NCI-H2196 treated with DMSO at 0.1 percent for 48 hours (cell line): Measurements from ENCODE around the gene RTP1.
"Not testable (repeated sequence)": the region's sequence is repeated elsewhere in the genome, so short reads cannot be mapped to it uniquely, and the experiment has no call there.

Source experiments
- DNase-seq: peaks from one replicate; lab custom pipeline; 2025; ENCODE audit not compliant: unreplicated experiment; lab: John Stamatoyannopoulos, UW

RTP1 gene, protein sequence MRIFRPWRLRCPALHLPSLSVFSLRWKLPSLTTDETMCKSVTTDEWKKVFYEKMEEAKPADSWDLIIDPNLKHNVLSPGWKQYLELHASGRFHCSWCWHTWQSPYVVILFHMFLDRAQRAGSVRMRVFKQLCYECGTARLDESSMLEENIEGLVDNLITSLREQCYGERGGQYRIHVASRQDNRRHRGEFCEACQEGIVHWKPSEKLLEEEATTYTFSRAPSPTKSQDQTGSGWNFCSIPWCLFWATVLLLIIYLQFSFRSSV

DNA sequence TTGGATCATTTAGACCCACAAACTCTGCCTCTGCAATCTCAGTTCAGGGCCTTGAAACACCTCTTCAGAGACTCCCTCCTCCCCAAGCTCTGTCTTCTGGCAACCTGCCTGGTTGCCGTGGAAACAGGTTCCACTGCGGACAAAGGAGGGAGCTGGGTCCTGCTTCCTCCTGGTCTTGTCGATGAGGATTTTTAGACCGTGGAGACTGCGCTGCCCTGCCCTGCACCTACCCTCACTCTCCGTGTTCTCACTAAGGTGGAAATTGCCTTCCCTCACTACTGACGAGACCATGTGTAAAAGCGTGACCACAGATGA is at the start of gene RTP1:
Gene RTP1 (plus strand): TSS at position 152 of the 315 bp plus-strand sequence. CDS start 30 bp downstream, at position 182.
- peak; percentile 38 for DNase-seq

DNA sequence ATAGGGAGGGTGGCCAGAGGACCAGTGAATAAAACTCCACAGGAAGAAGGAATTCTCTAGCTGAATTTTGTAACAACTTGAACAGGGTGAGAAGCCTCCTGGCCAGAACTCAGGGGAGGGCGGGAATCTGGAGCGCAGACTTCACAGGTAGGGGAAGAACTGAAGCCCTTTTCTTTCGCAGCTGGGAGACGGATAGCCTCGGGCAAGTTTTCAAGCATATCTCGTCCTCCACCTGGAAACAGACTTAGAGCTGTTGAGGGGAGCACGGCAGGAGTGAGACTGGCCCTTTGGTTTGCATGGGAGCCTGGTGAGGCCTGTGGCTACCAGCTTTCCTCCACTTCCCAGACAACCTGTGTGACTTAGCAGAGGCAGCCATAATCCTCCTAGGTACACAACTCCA is 47.1 kb upstream of the RTP1 start:
- DNase-seq, result no peak

DNA sequence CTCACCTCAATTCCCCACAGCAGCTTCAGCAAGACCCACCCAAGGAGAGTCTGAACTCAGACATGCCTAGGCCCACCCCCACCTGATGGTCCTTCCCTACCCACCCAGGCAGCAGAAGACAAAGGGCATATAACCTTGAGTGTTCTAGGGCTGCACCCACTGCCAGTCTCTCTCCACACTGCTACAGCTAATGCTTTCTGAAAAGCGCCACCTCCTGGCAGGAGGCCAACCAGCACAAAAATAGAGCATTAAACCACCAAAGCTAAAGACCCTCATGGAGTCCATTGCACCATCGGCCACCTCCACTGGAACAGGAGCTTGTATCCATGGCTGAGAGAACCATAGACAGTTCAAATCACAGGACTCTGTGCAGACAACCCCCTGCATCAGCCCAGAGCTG is 46.7 kb upstream of the RTP1 start:
- DNase-seq, result no peak

DNA sequence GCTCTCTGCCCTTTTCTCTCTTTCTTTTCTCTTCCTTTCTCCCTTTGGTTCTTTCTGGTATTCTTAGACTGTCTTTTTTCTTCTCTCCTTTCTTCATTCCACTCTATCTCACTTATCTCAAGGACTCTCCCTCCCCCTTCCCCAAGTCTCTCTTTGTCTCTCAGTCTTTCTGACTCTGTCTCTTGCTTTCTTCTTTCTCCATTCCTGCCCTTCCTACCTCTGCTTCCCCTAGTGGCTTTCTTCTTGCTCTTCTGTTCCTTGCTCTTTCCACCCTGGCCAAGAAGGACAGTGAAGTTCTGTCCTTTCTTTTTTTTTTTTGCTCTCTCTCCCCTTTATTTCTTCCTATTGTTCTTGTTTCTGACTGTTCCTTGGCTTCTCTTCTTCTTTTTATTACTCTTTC is 35.7 kb upstream of the RTP1 start:
- DNase-seq, result no peak

DNA sequence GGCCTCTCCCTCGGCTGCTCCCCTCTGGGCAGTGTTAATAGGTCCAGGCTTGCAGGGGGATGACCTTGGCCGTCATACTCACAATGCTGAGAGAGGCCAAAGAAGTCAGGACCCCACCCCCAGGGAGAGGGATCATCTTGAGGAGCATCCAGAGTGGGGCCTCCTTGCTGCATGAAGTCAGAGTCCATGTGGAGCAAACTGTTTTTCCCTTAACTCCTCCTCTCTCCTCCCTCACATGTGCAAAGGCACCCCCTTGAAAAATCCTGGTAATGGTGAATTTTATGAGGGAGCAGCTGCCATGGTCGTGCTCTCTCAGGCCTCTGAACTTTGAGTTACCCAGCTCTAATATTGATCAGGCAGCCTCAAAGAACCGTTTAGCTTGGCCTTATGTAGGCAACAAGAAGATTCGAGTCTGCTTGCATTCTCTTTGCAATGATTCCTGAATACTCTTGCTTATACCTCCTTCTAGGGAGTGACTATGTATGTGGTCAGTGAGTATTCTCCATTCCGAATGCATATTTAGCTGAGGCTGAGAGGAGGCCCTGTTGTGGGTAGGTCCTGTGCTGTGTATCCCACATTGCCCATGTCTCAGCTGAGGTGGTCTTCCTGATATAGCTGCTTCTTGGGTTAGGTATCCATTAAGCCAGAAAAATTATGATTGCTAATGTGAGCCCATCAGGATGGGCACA is 34.9 kb upstream of the RTP1 start:
- DNase-seq, result no peak

DNA sequence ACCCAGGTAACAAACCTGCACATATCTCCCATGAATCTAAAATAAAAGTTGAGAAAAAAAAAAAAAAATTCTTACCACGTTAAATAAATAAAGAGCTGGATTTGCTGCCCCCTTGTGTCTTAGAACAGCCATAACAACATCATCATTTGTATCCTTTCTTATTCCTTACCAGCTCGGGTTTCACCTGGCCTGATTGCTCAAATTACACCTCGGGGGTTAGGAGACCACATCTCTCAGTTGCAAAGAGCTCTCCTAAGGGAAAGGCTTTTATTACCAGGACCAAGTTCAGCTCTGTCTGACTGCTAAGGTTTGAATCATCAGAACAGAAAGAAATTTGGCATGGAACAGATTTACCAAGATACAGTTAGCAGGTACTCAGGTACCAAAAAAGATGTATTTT is 32.1 kb upstream of the RTP1 start:
- peak; percentile 95 for DNase-seq

DNA sequence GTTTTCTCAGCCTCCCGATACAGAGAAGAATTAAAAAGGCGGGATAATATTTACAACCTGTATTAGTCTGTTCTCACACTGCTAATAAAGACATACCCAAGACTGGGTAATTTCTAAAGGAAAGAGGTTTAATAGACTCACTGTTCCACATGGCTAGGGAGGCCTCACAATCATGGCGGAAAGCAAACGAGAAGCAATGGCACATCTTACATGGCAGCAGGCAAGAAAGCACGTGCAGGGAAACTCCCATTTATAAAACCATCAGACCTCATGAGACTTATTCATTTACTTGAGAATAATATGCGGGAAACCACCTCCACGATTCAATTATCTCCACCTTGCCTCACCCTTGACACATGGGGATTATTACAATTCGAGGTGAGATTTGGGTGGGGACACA is 30.5 kb upstream of the RTP1 start:
- no peak for DNase-seq

DNA sequence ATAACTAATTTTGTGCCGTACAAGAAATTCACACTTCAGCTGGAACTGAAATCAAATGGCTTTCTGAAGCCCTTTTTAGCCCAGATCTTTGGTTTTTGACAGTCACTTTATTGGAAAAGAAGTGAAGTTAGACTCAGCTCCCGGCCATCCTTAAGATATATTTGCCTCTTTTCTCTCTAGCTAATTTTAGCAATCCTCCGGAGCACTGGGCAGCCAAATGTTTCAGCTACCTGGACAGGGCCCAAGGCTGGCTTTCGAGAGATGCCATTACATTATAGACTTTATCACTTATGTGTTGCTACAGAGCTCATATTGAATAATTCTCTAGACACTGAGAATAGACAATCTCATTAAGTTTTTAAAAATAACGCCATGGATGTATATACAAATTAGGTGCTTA is 29.5 kb upstream of the RTP1 start:
- no peak for DNase-seq

DNA sequence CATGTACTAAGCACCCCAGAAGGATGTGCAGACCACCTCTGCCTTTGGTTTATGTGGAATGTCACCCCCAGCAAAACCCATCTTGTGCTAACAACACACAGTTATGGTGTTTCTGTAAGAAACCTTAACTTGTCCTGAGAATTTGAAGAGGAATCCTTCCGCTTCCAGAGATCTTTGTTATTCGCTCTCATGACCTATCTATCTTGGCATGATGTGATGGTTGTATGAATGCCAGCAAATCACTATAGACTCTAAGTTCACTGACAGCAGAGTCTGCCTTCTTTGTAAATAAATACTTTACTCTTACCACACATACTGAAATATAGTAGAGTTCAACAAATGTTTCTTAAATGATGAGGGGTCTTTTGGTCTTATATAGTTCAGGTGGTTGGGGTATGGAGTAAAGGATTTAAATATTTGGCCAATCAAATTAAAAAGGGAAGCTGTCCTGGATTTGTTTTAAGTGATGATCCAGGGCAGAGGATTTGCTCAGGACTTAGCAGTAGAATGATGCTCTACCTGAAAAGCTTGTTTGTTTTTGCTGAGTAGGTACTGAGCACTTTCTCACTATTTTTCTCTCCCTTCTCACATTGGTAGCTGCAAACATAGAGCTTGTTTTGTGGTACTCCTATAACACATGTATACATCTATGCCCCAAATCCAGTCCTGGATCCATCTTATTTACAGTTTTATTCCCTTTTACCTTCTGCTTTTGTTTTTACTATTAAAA is 27.9 kb upstream of the RTP1 start:
- no peak for DNase-seq

DNA sequence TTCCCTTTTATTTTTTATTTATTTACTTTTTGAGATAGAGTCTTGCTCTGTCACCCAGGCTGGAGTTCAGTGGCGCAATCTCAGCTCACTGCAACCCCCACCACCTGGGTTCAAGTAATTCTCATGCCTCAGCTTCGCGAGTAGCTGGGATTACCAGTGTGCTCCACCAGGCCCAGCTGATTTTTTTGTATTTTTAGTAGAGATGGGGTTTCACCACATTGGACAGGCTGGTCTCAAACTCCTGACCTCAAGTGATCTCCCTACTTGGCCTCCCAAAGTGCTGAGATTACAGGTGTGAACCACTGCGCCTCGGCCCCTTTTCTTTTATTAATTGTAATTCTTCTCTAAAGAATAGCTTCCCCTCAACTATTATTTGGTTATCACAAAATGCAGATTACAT is 26.4 kb upstream of the RTP1 start:
- not testable (repeated sequence) for DNase-seq

DNA sequence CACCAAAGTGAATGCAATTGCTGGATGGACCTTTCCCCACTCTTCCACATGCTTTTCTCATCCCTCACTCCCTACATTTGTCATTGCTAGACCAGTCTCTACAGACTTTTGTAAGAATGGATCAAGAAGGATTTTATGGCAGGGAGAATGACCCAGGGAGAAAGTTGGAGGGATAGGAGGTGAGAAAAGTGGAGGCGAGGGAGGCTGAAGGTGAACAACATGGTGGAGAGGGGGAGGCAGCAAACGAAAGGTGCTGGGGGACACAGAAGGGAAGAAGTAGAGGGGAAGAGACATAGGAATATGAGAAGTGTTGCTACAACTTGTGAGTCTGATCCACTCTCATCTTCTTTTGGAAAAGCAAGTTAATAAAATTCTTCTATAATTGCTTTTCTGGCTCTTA is 24.4 kb upstream of the RTP1 start:
- DNase-seq, result no peak

DNA sequence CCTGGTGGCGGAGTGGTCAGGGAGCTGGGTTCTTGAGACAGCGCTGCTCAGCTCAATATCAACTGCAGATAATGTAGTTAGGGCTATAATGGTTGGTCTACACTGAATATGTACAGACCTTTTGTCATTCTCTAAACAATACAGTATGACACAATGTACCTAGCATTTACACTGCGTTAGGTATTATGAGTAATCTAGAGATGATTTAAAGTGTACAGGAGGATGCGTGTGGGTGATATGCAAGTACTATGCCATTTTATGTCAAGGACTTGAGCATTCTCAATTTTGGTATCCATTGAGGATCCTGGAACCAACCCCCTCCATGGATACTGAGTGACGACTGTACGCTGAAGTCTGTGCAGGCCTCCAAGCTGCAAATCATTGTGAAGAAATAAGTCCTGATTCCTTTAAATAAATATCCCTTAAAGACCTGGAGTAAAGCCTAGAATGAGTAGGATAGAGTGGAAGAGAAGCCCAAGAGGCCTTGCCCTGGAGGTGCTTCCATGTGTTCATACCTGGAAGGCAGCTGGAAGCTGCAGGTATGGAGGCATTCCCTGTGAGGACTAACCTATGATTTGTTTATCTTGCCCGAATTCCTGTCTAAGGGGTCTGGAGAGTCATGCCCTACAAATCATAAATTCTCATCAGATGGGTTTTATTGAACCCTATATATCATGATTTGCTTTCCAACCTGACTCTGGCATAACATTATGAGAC is 15.7 kb upstream of the RTP1 start:
- no peak for DNase-seq

DNA sequence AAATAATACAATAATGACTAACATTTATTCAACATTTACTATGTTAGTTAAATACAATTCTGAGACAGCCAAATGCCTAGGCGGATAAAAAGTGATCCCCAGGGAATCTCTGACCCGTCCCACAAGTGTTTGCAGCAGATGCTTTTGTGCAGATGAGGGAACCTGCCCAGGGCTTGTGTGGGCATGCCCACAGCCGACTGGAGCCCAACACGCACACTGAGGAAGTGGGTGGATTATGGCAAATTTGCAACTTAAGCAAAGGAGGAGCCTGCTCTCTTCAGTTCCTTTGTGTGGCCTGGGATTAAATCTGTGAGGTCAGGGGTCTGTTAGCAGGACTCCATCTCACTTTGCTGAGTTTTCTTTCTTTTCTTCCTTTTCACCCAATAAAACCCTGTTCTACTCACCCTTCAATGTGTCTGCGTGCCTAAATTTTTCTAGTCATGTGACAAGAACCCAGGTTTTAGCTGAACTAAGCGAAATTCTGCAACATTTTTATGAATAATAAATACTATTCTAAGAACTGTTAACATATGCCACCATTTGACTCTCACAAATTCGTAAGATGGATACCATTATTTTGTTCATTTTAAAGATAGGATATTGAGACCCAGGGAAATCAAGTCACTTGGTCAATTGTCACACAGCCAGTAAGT is 13.9 kb upstream of the RTP1 start:
- no peak for DNase-seq

DNA sequence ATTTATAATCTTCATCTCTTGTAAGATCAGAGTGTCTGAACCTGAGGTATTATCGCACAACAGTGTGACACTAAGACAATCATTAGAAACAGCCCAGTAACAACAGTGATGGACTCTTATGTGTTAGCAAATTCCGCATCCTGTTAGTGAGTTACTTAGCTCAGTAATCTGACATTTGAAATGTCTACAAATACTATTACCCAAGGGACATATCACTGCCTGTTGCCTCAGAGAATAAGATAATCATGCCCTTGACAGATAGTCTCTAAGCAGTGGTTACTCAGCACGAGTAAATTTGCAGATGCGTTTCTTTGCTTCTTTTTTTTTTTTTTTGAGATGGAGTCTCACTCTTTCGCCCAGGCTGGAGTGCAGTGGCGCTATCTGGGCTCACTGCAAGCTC is 13.4 kb upstream of the RTP1 start:
- no peak for DNase-seq

DNA sequence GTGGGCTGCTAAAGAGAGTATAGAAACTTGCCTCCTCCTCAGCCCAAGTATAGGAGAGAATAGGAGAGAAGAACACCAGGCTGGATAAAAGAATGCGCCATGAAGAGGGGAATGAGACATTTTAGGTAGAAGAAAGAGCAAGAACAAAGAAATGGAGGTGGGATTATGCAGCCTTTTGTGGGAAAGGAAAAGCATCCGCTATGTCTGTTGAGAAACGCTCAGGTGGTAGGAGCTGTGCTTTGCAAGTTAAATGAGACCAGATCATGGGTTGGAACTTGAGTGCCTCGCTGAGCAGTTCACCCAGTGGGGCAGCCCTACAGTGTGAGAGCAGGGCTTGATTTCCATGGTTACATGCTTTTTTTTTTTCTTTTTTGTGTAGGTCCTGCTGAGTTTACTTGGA is 11.5 kb upstream of the RTP1 start:
- DNase-seq, result no peak

DNA sequence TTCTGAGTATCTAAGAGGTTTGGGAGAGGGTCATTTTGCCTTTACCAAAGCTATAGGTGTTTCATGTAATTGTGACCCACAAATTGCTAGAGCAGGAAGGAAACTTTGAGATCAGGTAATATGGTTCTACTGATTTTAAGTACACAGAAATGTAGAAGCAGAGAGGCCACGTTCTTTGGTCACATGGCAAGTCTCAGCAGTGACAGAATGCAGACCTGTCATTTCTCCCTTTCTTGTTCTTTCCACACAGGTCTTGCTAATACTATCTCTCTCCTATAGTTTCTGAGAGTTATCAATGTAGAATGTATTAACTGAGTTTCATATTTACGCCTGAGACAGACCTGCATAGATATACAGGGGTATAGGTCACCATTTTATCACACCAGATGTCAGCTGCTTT is 10.9 kb upstream of the RTP1 start:
- no peak for DNase-seq

DNA sequence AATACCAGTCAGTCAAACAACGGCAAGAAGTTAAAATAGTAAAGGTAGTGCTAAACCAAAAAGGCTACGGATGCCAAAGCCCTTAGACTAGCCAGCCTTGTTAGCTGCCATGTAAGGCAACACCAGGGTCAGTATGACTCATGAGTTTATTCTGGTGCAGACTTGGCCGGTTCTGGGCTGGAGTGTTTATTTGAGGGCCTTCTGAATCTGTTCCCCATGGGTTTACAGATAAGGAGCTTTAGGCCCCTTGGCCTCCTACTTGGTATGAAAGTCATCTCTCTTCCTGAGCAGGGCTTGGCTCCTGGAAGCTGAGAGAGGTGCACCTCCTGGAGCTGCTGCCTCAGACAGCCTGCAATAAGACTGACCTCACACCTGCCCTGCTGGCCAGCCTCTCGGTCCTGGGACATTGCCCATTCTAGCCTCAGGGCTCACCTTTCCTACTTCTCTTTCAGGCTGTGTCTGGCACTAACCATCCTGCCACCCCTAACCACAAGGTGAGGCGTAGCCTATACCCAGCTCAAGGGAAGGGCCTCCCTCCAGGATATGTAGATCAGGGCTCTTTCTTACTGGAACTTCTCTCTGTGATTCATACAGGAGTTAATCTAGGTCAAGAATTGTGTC is 10.4 kb upstream of the RTP1 start:
- peak; percentile 94 for DNase-seq

DNA sequence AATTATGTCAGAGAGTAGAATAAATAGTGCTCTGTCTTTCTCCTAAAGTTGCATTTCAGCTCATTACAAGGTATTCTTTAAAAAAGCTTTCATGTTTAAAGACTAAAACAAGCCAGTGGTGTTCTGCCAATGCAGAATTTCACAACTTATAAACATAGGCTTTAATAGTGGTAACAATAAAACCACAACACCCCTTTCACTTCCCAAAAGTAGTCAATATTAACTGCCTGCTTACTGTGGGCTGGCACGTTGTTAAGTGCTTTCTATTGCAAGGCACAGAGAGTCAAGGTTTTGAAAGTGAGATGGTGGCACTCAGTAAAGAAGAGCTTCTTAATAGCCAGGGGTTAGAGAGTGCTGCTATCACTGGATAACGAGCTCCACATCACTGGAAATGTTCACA is 8.4 kb upstream of the RTP1 start:
- DNase-seq, result no peak

DNA sequence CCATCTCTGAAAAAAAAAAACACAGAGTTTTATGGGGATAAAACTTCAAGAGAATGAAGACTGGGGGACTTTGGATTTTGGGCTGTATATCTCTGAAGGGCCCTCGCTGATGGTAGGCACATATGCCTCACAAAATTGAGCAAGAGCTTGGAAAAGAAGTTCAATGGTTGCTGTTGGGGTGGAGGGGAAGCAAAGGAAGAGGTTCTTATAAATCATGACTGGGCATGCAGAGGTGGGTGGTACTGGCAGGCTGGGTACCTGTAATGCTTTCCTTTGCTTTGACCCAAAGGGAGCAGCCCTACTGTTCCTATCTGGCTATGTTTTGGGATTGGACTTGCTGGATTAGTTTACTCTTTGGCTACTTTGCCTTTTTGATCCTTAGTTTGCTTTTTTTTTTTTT is 6.0 kb upstream of the RTP1 start:
- DNase-seq, result no peak

DNA sequence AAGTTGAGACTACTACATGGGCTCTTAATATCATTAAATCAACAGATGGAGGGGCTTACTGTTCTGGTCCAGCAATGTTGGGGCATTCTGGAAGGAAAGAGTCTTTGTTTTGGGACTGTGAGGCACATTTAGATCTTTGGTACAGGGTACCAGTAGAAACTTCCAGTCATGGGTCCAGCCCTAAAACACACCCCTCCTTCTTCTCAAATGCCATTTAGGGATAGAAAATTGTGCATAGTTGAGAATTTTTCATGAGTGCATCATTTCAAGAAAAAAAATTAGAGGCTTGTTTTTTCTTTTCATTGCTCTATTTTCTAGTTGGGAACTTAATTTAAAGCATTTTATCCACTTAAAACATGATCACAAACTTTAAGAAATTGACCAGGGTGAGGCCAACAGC is 4.1 kb upstream of the RTP1 start:
- DNase-seq, result no peak
